DMS79 (cell line): ENCODE measurements around the gene CCDC88A.
"Not testable (repeated sequence)": the region's sequence is repeated elsewhere in the genome, so short reads cannot be mapped to it uniquely, and the experiment has no call there.

ENCODE experiments used
- DNase-seq: peaks from one replicate; lab custom pipeline; 2025; lab: John Stamatoyannopoulos, UW

CCDC88A gene

DNA sequence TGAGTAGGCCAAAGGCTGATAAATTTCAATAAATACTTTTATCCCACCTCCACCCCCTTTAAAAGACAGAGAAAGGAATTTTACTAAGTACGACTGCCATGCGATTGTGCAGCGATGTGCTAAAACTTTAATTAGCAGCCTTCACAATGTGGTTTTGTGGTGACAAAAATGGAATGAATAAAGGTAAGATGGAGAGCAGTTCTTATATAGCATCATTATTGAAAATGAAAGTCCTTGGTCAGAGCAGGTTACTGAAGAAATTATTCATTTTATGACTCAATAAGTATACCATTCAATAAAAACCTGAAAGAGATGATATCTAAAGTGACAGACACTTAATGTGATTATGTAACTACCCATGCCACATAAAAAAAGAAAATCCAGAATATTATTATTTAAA is 117.4 kb downstream of the CCDC88A start:
- no peak for DNase-seq

- DNase-seq = no peak
These were observed 118.4 kb downstream of the CCDC88A start for GRCh38 chr2:55301277-55301676.

DNA sequence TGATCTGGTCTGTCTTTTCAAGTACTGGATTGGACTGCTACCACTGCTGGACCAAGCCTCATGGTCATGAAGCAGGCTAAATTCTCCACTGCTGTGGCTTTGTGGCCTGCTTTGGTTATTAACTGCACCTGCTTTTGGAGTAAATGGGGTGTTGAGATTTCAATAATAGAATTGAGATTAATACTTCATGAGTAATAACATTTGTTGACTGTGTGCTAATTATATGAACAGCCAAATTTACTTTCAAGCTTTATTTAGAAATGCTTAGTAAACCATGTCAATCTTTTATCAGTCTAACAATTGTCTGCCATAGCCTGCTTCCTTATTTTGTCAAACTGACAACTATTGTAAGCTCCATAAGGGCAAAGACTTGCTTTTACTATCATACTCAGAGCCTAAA is 123.3 kb downstream of the CCDC88A start:
- no peak for DNase-seq

DNA sequence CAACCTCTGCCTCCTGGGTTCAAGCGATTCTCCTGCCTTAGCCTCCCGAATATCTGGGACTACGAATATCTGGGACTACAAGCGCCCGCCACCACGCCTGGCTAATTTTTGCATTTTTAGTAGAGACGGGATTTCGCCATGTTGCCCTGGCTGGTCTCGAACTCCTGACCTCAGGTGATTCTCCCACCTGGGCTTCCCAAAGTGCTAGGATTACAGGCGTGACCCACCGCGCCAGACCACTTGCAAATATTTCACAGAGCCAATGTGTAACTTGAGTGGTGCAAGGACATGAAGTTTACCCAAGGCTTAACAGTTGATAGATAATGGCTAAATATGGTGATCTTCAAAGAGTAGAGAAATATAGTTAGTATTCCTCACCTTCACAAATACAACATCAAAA is 136.6 kb downstream of the CCDC88A start:
- no peak for DNase-seq

DNA sequence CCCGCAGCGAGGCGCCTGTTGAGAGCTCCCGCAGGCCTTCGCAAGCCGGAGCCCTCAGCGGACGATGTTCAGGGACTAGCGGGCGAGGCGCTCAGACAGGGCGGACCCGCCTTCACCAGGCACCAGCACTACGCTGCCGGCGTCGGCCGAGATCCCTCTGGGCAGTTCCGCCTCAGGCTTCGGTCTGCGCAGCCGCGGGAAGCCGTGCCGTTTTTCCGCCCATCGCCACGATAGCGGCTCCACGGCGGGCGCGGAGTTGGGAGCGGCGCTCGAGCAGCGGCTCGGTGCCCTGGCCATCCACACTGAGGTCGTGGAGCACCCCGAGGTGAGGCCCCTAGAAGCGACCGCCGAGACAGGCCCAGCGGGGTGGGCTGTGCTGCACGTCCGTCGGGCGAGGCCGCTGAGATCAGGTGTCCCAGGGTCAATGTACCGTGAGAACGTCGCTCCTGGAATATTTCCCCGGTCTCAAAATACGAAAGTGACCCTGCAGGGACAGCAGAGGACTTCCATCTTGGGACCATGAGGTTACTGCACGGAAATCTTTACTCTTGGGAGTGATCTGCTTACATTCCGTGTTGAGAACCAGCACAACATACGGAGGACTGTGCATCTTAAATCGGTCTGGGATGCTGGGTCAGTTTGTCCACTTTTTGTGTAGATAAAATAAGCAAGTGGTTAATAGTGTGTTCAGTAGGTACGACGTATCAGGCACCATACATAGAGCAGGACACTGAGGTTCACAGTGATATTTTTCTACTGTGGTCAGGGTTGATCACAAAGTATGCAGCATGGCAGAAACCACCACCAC is 137.3 kb downstream of the CCDC88A start:
- peak; percentile 66 for DNase-seq

DNA sequence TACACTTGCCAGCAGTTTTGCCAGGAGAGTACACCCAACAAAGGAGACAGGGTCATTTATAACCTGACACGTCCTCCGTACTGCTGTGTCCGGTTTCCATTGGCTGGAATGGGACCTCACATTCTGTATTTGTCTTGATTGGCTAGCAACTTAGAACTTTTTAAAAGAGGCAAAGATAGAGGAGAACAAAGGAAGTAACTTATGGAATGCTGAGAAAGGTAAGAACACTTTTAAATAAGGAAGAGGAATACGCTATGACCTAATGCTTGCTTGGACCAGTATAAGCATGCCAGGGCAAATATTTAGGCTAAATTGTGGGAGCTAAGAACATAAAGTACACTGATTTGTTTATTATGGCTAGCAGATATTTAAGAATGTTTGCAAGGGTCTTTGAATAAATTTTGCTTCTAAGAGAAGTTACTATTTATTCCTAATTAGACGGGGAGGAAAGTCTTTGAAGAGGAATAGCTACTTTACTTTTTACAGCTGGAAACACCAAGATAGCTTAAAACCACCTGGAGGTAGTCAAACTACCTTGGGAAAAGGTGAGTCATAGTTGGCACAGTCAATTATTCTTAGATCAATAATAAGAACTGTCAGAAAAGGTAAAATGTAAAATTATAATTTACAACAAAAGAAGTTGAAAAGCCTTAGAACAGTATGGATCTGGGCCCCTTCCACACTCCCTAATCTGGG is 138.7 kb downstream of the CCDC88A start:
- DNase-seq = not testable (repeated sequence)

DNA sequence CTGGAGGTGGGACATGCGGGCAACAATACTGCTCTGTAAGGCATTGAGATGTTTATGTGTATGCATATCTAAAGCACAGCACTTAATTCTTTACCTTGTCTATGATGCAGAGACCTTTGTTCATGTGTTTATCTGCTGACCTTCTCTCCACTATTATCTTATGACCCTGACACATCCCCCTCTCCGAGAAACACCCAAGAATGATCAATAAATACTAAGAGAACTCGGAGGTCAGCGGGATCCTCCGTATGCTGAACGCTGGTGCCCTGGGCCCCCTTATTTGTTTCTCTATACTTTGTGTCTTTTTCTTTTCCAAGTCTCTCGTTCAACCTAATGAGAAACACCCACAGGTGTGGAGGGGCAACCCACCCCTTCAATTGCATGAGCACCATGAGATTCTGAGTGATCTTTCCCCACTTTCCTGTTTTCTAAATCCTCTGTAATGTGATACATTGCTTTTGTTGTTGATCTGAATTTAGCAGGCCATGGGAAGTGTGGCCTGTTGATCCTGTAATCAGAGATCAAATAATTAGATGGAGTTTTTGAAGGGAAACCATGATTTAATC is 139.7 kb downstream of the CCDC88A start:
- not testable (repeated sequence) for DNase-seq

- DNase-seq = peak; percentile 47
These were observed 140.3 kb downstream of the CCDC88A start for GRCh38 chr2:55279214-55279835.

DNA sequence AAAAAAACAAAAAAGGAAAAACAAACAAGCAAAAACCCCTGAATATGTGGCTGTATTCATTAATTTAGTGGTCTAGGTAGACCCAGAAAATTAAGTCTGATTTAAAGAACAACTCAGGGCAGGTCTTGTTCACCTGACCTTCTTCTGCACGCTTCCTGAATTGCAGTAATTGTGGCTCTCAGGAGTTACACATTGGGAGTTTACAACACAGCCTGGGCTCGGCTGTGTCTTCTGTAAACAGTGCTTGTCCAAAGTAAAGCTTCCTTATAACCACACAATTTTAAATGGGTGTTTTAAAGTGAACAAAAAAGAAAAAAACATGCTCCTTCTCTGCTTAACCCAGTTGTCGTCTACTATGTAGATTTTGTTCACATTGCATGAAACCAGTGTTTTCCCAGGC is 142.3 kb downstream of the CCDC88A start:
- DNase-seq = no peak

DNA sequence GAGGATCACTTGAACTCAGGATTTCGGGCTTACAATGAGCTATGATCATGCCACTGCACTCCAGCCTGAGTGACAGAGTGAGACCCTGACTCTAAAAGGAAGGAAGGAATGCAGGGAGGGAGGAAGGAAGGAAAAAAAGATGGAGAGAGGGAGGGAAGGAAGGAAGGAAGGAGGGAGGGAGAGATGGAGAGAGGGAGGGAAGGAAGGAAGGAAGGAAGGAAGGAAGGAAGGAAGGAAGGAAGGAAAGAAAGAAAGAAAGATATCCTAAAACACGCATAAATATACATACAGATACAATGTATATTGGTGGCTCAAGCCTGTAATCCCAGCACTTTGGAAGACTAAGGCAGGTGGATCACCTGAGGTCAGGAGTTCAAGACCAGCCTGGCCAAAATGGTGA is 145.3 kb downstream of the CCDC88A start:
- not testable (repeated sequence) for DNase-seq

DNA sequence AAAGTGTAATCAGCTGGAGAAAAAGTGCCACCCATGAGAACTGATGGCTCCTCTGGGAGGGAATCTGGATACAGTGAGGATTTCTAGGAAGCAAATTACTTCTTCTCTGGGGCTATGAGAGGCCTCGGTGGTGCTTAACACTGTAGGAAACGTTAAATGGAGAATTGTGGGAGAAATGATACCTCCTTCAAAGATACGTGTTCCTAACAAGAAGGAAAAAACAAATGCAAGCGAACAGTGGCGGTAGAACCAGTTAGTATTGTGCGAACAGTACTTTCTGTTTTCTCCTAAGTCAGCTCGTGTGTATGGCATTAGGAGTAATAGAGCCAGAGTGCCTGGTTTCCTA is 150.0 kb downstream of the CCDC88A start:
- no peak for DNase-seq

- DNase-seq = peak; percentile 90
These were observed 150.6 kb downstream of the CCDC88A start, which contains the start of gene MTIF2 for GRCh38 chr2:55268907-55269644. TSS of gene MTIF2 (minus strand) at chr2:55269231. CDS start at chr2:55263858, 5,373 bp downstream.

DNA sequence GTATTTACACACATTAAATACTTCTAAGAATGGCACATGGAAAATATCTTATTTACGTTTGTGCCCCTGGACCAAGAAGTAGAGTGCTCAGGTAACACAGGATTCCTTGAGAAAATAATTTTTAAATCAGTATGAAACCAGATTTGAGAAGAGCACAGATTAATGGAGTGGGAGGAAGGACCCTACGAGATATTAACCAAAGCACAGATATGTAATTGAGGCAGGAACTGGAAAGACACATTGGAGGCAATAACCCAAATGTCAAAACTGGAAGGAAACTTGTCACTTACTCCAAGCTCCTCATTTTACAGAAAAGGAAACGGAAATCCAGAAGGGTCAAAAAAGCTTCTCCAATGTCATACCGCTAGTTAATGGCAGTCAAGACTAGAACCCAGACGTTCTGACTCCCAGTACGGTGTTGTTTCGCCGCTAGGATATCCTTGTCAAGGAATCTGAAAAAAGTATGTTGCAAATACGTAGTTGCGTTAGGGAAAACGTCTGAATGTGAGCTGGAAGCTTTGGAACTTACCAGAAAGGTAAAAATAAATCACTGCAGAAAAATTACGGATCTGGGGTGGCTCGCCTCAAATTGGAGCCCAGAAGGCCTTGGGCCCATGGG is 151.3 kb downstream of the CCDC88A start:
- DNase-seq = no peak

- not testable (repeated sequence) for DNase-seq
These were observed 160.1 kb downstream of the CCDC88A start for GRCh38 chr2:55259586-55259985.

GRCh38 chr2:55252832-55253231 is 166.8 kb downstream of the CCDC88A start:
- no peak for DNase-seq

DNA sequence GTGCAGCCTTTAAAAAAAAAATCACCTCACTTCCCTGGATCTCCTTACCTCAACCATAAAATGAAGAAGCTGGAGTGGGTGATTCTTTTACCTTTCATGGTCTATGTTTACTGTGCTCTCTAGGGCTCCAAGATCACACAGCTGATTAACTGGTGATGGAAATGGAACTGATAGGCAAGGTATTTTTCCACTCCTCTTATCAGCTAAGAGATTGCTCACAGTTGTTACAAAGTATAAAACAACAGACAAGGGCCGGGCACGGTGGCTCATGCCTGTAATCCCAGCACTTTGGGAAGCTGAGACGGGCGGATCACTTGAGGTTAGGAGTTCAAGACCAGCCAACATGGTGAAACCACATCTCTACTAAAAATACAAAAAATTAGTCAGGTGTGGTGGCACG is 172.6 kb downstream of the CCDC88A start:
- peak; percentile 83 for DNase-seq

DNA sequence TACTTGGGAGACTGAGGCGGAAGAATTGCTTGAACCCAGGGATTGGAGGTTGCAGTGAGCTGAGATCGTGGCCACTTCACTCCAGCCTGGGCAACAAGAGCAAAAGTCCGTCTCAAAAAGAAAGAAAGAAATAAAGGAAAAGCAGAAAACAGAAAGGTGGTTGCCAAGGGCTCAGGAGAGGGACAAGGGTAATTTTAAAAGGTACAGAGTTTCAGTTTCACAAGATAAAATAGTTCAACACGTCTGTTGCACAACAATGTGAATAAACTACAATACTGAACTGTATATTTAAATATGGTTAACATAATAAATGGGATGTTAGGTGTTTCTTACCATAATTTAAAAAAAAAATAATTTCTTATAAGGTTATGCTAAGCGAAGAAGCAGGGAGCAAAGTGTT is 174.2 kb downstream of the CCDC88A start:
- DNase-seq = no peak

- DNase-seq = no peak
These were observed 177.0 kb downstream of the CCDC88A start for GRCh38 chr2:55242617-55243016.

GRCh38 chr2:55241582-55241981 is 178.1 kb downstream of the CCDC88A start:
- DNase-seq = not testable (repeated sequence)

GRCh38 chr2:55239656-55240222 is 179.9 kb downstream of the CCDC88A start:
- DNase-seq = no peak
